MV-4-11 (cell line): ENCODE results near the gene CCT4.
"Not testable (repeated sequence)": the region's sequence is repeated elsewhere in the genome, so short reads cannot be mapped to it uniquely, and the experiment has no call there.

Experiments
- DNase-seq: peaks from one replicate; lab custom pipeline; 2025; lab: John Stamatoyannopoulos, UW

Gene CCT4, protein sequence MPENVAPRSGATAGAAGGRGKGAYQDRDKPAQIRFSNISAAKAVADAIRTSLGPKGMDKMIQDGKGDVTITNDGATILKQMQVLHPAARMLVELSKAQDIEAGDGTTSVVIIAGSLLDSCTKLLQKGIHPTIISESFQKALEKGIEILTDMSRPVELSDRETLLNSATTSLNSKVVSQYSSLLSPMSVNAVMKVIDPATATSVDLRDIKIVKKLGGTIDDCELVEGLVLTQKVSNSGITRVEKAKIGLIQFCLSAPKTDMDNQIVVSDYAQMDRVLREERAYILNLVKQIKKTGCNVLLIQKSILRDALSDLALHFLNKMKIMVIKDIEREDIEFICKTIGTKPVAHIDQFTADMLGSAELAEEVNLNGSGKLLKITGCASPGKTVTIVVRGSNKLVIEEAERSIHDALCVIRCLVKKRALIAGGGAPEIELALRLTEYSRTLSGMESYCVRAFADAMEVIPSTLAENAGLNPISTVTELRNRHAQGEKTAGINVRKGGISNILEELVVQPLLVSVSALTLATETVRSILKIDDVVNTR

DNA sequence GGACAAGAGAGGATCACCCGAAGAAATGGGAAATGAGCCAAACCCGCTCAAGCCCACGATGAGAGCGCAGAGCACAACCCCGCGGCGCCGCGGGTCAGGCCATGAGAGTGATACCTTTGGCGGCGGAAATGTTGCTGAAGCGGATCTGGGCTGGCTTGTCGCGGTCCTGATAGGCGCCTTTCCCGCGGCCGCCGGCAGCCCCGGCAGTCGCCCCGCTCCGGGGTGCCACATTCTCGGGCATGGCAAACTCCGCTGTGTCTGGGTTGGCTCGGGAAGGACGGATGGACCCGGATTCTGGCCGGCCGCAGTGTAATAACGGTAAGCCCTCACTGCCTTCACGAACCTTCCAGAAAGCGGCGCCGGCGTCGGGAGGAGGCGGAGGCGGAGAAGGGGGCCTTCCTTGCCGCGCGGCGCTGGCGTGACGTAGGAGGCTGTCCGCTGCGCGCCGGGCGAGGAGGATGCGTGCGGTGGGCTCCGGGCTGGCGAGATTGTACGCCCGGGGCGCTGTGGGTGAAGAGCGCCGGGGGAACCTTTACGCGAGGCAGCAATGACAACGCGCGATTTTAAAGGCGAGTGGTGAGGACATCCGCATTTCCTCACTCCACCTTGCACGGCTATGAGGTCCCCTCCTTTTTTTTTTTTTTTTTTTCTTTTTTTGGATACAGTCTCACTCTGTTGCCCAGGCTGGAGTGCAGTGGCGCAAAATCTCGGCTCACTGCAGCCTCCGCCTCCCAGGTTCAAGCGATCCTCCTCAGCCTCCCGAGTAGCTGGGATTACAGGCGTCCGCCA, at the start of gene CCT4:
Gene CCT4, minus strand, starts transcription at position 390 of the 789 bp plus-strand sequence. Its CDS starts 149 bp downstream, at position 241.
- peak; percentile 83 for DNase-seq

DNA sequence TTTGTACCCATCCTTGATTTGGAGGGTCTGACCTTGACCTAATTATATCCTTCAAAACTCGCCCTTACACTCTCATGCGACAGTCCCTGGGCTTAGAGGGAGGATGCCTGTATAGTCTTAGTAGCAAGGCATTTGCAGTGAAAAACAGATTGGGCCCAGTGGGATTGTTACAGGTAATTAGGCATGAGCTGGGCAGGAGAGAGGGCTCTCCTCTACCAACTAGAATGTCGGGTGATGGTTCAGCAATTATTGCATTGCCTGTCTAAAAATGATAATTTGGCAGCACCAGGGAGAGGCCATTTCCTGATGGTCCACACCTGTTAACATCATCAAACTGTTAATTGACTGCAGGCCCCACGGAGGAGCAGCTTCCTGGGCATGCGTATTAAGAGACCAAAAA, 49.4 kb upstream of the CCT4 start:
- DNase-seq = no peak

DNA sequence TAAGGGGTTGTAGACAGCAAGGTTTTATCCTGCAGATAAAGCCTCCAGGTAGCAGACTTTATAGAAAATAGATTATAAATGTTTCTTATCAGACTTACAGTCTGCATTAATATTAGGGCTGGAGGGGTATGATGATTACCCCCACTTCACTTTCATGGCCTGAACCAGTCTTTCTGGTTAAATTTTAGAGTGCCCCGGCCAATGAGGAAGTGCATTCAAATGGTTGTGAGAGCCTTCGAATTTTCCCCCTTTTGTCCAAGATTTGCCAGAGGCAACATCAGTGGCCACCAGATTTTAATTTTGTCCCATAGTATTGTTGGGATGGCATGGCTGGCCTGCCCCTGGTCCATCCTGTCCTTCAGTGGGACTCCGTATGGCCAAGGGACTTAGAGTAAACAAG, 48.6 kb upstream of the CCT4 start:
- no peak for DNase-seq

DNA sequence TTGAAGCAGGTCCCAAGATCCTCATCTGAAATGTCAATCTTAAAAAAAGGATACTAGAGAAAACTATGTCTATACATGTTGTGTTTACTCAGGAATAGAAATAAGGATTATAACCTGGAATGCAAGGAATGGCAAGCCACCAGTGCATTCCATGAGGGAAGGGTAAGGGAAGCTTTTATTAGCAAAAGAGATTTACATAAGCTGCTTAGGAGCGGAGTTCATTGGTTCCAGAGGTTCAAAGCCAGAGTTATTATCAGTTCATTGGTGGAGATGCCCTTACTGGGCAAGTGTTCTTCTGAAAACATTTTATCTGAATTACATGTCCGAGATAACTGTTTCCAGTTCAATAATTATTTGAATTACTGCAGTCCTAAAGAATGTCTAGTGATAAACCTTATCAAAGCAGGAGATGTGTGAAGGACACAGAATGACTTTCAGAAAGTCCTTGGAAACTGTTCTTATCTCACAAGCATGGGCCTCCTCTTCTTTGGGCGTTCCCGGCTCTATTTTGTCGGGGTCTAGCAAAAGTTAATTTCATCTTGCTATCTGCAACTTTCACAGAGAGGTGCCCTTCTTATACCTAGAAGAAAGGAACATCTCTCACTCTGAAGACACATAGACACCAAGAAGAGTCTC, 40.5 kb upstream of the CCT4 start:
- no peak for DNase-seq

DNA sequence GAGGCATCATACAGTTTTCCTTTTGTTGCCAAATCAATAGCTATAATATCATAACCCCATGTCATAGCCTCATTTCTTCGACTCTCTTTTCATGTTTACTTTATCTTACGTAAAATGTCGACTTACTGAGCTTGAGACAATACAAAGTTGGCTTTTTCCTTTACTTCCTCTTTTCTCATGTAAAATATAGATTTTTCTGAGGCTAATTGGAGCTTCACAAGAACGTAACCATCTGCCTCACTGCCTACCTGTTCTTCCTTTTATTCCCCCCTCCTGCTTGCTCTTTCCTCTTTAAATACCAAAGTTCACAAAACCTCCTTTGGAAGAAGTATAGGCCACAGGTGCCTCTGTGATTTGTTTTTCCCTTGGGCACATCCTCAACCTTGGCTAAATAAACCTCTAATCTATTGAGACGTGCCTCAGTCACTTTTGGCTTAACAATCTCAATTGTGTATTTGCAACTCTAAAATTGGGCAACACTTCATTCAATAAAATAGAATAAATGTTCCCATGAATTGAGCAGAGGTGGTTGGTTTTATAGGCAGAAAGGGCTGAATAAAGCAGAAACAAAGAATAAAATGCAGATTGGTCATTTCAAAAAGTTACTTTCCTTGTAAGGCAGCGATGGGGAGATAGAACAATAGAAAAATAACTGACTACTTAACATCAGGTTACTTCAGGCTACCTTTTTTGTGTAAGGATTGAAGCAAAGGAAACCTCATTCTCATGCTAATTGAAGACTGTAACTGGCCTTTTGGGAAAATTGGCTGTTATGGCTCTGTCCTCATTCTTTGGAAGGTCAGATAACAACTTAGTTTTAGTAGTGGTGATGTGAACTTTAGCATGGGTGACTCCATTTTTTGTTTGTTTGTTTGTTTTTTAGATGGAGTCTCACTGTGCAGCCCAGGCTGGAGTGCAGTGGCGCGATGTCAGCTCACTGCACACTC, 38.3 kb upstream of the CCT4 start:
- peak; percentile 44 for DNase-seq

DNA sequence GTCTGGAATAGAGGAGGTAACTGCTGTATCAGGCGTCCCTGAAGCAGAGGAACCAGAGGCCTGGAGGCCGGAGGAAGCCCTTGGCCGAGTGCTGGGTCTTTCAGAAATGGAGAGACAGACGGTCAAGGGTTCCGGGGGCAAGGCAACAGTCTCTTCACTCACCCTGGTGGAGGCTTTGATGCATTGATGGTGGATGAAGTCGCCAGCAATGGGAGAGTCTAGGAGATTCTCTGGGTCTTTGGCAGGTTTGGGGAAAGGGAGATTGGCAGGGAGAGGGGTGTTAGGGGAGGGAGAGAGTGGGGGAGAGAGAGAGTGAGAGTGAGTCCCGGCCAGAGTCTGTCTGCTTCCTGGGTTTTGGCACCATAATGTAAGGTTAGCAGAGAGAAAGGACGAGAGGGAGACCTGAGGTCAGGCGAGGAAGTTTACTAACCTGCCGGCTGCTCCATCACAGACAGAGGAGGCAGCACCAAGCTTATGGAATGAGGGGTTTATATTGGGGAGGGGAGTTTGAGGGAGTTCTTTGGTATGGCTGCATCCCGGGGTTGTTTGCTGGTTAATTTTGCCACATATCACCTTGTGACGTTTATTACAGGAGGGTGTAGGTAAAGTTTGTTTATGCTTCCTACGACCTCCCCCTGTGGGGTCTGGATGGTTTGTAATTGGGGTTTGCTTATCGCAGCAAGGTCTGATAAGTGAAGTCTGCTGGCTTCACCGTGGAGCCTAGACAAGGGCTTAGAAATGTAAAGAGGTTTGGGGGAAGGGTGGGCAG, 36.6 kb upstream of the CCT4 start:
- DNase-seq = no peak

DNA sequence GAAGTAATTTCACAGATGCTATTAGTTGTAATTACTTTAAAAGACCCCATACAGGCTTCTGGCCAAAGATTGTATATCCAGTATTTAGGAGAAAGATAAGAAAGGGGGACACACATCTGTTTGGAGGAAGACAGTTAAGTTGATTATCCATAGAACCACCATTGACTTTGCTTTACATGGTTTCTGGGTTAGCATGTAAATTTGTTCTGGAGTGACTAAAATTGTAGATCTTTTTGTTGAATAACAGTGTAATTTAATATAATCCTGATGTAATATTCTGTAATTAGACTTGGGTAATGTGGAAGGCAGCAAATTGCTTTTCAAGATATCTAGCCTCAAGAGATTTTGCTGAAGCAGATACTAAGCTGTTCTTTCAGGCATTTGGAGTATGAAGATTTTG, 34.3 kb upstream of the CCT4 start:
- DNase-seq = no peak

DNA sequence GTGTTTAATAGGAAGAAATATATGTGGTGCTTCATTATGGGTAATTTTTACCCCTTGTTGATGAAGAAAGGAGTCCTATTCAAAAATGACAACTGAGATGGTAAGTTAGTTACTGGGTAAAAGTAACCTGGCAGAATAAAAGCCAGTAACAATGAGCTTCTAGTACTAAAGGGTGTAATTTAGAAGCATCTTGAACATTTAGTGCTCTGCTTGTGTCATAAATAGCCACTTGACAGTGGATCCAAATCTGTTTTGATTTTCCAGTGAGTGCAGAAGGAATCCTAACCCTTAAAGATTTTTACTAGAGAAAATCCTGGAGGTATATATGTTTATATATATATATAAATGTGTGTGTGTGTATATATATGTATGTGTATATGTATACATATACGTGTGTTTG, 32.1 kb upstream of the CCT4 start:
- DNase-seq = no peak

DNA sequence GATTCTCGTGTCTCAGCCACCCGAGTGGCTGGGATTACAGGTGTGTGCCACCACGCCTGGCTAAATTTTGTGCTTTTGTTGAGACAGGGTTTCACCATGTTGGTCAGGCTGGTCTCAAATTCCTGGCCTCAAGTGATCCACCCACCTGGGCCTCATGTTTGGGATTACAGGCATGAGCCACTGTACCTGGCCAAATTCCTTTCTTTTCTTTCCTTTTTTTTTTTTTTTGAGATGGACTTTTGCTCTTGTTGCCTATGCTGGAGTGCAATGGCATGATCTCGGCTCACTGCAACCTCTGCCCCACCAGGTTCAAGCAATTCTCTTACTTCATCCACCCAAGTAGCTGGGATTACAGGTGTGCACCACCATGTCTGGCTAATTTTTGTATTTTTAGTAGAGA, 26.3 kb upstream of the CCT4 start:
- not testable (repeated sequence) for DNase-seq

DNA sequence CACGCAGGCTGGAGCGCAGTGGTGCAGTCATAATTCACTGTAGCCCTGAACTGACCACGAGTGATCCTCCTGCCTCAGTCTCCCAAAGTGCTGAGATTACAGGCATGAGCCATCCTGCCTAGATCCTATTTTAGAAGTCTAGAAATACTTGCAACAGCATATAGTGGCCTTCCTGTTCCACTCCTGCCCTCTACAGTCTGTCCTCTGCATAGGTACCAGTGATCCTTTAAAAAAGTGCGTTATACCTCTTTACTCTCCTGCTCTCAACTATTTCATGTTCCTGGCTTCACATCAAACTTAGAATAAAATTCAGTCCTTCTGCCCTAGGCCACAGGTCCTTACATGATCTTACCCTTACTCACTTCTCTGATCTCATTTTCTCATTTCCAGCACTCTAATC, 23.1 kb upstream of the CCT4 start:
- no peak for DNase-seq

DNA sequence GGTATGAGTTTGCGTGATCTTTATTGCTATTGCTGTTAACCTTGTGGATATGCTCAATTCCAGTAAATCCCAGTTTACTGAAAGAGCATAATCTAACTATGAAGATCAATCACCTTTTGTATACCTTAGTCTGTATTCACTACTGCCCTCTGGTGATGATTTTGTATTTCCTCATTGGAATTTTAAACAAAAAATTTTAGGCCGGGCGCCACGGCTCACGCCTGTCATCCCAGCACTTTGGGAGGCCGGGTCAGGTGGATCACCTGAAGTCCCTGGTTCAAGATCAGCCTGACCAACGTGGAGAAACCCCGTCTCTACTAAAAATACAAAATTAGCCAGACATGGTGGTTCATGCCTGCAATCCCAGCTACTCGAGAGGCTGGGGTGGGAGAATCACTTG, 22.1 kb upstream of the CCT4 start:
- no peak for DNase-seq

DNA sequence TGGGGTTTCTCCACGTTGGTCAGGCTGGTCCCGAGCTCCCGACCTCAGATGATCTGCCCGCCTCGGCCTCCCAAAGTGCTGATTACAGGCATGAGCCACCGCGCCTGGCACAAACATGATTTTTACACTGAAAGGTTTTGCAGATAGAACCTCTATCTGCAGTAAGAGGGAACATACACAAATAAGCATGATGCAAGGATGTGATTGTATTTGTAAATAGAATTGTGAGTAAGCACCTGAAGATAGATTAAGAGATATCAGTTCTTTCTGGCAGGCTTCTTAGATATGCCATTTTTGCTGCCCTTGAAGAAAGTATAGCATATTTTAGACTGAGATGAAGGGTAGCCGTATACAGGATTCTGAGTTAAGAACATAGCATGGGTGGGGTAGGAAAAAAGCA, 20.7 kb upstream of the CCT4 start:
- DNase-seq = no peak

DNA sequence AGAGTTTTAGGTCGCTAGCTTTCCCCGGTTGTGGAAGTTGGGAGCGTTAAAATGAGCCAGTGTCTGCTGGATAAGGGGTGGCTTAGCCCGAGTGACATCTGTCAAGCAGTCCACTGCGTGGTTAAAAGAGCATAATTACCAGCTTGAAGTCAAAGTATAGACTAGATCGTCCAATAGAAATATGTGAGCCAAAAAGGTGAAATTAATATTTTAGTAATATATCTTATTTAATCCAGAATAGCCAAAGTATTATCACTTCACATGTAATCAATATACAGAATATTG, 17.7 kb upstream of the CCT4 start:
- no peak for DNase-seq

DNA sequence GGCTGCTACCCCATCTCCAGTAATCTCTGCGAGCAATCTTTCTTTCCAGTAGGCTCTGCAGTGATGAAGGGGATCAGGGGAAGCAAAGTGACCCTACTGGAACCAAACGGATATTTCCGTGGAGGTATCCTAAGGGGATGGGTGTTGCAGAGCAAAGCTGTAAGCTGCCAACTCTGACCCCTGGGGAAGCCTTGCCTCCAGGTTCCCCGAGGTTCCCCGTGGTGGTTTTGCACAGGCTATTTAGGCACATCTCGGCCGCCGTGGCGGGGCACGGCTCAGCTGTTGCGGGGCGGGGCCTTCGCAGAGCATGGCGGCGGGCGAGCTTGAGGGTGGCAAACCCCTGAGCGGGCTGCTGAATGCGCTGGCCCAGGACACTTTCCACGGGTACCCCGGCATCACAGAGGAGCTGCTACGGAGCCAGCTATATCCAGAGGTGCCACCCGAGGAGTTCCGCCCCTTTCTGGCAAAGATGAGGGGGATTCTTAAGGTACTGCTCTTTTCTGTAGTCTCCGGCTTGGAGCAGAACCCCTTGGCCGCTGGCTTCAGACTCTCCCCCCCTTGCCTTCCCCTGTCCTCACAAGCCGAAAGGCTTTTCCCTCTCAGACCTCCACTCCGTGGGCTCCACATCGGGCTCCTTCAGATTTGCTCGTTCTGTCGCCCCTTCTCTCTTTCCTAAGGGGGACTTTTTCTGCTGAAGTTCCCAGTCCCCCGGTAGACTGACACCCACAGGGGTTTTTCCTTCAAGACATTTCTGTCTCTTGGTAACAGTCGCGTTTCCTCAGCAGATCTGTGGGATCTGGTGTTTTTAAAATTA, 17.1 kb upstream of the CCT4 start, which contains the start of gene COMMD1:
Gene COMMD1, plus strand, starts transcription at position 303 of the 814 bp plus-strand sequence. Its CDS starts 5 bp downstream, at position 308.
- DNase-seq = peak; percentile 62

DNA sequence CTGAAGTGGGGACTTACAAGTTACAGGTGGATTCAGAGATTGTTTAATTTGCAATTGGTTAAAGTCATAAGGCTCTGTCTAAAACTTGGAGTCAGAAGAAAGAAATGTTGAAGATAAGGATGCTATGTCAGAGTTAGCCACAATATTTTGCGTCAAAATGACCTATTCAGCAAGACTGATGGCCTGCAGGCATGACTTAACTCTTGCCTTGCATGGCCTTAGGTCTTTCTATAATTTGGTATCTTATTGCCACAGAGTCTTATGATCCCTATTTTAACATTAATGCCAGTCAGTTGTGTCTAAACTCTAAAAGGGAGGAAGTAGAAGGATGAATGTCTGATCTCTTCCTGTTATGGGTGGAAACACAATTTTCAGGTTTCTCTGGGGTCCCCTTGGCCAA, 11.8 kb upstream of the CCT4 start:
- no peak for DNase-seq

DNA sequence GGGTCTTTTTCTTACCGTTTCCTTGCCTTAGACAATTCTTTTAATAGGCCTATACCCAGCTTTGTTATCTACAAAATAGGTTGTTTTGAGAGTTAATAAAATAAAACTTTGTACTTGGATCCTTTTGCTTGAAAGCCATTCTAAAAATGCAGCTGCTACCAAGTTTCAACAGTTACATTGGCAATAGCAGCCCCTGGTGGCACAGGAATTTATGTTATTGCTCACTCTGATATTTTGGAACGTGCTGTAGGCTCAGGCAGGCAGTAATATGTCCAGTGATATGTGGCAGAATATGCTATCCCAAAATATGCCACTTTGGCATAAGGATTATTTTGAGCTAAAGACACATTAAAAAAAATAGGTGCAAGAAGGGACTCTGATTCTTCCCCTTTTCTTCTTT, 10.4 kb upstream of the CCT4 start:
- DNase-seq = peak; percentile 18

DNA sequence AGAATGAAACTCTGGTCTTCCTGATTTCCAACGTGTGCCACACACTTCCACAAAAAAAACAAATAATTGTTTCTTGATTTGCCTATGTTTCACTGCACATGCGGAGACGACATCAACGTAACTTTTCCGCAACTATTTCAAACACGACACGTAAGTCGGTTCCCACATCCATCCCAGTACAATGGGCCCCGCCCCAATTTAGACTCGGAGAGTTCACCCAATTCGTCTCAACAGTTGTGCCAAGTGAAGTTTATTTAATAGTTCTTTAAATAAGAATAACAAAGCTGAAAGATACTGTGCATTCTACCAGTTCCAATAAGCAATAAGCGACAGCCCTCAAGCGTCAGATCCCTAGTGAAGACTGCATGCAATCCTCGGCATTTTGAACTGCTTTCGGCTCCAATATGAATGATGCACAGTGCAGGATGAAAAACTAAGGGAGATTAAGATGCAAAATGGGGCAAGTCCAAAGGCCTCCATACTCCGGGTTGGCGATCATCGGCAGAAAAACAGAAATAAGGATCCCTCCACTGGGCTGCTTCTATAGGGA, 664 bp downstream of the CCT4 start:
- DNase-seq = peak; percentile 34

DNA sequence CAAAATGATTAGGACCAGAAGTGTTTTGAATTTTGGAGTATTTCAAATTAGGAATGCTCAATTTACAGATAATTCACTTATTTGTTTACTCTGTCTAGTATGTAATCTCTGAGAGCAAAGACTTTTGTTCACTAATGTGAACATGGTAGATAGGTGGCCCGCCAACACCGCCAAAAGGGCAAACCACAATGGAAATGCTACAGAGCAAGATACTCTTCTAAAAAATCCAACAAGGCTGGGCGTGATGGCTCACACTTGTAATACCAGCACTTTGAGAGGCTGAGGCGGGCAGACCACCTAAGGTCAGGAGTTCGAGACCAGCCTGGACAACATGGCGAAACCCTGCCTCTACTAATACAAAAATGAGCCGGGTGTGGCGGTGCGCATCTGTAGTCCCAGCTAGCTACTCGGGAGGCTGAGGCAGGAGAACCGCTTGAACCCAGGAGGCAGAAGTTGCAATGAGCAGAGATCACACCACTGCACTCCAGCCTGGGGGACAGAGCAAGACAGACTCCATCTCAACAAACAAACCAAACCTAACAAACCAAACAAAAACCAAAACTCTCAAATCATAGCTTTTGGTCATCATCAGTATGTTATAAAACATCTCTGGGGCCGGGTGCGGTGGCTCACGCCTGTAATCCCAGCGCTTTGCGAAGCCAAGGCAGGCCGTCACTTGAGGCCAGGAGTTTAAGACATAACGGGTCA, 2.4 kb downstream of the CCT4 start:
- no peak for DNase-seq

DNA sequence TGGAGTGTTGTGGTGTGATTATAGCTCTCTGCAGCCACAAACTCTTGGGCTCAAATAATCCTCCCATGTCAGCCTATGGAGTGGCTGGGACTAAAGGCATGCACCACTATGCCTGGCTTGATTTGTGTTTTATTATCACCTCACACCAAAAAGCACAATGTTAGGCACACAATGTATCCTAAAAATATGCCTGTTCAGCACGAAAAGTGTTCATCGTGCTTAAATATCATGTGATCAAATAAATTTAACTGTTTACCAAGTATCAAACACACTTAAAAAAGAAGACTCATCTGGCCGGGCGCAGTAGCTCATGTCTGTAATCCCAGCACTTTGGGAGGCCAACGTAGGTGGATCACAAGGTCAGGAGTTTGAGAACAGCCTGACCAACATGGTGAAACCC, 5.6 kb downstream of the CCT4 start:
- no peak for DNase-seq
